ENCODE measurements around the gene MTOR. TPM values are rescaled to one million over a fixed set of nuclear protein-coding genes. Genes with fewer than 3 reads are reported as not detected.
"Not testable (repeated sequence)": the region's sequence is repeated elsewhere in the genome, so short reads cannot be mapped to it uniquely, and the experiment has no call there.

Gene MTOR
- total RNA-seq, 1 experiment from 2014 or later: 33.6 TPM

GRCh38 chr1:11187000-11187399, 75.4 kb downstream of the MTOR start:
- no peak for DNase-seq (ENCODE audit: low read depth)

DNA sequence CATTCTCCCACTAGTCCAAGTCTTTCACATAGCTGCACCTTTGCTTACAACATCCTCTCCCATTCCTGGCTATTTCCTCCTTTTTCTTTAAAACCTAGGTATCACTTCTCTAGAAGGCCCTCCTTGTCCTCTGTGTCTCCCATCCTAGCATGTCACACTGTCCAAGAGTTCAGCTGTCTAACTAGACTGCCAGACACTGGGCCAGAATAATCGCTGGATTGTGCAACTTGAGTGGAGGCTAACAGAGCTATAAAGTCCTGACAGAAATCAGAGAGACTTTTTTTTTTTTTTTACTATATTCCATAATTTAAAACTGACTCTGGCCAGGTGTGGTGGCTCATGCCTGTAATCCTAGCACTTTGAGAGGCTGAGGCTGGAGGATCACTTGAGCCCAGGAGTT, 77.4 kb downstream of the MTOR start:
- no peak for DNase-seq (ENCODE audit: low read depth)

DNA sequence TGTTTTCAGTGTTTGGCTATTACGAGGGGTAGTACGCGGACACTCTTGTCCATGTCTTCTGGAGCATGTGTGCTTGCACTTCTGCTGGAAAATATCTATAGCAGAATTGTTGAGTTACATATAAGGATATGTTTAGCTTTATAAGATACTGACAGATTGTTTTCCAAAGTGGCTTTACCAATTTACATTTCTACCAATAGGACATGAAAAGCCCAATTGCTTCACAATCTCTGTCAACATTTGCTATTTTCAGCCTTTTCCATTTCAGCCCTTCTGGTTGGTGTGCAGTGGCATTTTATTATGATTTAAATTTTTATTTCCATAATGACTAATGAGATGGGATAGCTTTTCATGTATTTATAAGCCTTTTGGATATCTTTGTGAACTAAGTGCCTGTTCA, 79.5 kb downstream of the MTOR start:
- DNase-seq (ENCODE audit: low read depth): no peak

GRCh38 chr1:11180342-11180744, 82.0 kb downstream of the MTOR start:
- peak; percentile 65 for DNase-seq (ENCODE audit: low read depth)

- not testable (repeated sequence) for DNase-seq (ENCODE audit: low read depth)
These were observed 82.6 kb downstream of the MTOR start for GRCh38 chr1:11179749-11180148.

- no peak for DNase-seq (ENCODE audit: low read depth)
These were observed 83.2 kb downstream of the MTOR start for GRCh38 chr1:11179125-11179524.

DNA sequence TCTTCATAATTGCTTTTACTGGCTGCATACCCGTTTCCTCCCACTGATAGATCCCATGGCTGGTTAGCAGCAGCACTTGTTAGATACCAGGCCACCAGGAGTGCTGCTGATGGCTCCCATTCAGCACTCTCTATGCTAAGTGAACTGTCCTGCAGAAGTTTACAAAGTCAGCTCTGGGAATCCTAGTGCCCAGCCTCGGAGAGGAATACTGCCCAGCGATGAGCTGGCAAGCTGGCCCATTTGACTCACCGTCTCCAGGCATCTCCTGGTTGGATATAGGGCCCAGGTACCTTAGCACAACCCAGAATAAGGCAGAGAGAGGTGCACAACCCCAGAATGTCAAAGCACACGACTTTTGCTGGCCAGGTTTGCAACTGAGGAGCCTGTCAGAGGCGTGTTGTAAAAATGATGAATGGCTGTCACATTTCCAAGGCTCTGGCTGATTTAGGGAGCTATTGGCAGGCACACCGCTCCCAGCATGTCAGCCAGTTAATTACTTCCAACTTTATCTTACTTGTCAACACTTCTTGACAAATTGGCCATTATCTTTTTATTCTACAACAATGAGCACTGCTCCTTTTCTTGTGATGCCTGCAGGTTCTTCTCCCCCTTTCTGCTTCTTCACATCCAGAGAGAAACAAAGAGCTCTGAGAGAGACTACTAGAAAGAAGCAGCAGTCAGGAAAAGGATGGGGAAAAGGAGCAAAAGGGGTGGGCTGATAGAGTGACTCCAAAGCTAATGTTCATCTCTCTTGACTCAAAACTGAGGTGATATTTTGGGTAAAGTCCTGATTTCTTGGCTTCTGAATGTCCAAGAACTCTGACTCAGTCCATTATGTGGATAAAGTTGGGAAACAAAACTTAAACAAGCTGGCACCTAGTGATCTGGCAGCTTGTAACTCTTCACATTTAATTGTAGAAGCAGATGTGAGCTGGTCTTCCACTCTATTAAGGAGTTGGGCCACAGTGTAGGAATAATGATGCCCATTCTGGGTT, 84.0 kb downstream of the MTOR start:
- no peak for DNase-seq (ENCODE audit: low read depth)

DNA sequence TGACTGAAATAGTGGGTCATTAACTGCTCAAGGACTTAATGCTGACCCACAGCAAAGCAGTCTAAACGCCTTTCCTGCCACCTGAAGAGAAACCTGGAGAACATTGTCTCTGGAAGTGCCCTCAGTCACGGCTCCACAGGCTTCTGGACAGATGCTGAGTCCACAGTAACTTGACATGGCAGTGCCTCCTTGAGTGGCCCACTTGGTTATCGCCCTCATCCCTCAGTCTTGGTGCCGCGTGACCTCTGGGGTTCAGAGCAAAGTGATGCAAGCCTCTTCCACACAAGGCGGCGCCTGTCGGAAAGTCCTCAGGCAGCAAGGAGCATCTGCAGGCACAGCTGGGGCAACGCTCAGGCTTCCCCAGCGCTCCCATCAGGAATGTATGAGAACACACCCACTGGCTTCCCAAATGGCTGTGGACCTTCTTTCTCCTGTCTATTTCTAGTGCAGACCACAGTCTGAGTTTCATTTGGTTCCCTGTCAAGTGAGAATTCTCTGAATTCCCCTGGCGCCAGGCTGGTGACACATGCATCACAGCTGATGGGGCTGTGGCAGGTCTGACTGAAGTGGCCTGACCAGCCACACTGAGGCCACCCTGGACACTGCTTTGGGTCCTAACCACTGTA, 86.2 kb downstream of the MTOR start:
- DNase-seq (ENCODE audit: low read depth): no peak

DNA sequence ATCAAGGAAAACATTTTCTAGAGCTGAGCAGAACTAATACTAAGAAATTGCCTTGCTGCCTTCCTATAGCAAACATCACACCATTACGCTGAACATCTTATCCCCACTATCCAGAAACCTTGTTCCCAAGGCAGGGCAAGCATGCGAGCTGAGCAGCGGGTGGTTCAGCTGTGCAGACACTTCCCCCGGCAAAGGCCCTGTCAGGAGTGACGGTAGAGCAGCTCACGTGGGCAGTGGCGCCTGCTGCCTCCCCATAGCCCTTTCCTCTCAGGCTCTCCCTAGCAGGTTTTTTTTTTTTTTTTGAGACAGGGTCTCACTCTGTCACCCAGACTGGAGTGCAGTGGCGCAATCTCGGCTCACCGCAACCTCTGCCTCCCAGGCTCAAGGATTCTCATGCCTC, 86.9 kb downstream of the MTOR start:
- DNase-seq (ENCODE audit: low read depth): no peak

DNA sequence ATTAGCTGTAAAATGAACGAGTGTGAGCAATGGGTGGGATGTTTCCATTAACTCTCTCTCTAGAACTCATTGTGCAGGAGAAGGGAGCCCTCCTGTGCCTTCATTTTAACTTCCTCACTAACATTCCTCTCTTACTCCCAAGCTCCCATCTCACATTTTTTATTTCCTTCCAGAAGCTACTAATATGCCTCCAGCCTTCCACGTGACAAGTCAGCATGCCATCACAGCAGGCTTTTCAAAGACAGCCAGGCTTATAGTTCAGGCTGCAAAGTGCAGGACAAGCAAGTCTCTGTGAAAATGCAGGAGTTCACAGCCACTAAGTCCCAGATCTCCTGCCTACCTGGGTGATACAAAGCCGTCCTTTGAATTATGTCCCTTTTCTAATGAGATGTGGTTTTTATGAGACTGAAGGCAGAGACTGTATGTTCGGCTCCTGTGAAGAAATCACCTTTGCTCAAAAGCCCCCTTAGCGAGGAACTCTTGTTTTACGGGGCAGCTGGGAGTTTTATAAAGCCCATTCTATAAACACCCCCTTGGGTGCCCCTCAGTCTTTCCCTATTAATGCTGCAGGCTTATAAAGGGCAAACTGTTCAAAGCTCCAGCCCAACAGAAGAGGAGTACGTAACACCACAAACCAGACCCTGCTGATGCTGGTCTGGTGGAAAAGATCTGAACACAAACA, 87.9 kb downstream of the MTOR start:
- DNase-seq (ENCODE audit: low read depth): no peak

DNA sequence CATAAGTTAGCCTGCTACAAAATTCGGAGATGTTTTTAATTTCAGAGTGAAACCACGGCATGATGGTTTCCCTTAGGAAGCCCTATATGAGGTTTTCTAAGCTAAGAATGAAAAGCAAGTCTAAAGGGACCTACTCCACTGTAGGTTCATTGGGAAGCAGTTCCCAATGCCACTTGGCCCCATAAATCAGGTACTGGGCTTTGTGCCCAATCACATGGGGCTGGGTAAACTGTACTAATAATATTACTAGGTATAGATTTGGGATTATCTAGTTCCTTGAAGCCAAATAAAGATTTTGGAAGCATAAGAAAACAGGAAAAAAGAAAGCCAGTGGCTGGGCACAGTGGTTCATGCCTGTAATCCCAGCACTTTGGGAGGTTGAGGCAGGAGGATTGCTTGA, 92.2 kb downstream of the MTOR start:
- DNase-seq (ENCODE audit: low read depth): no peak

DNA sequence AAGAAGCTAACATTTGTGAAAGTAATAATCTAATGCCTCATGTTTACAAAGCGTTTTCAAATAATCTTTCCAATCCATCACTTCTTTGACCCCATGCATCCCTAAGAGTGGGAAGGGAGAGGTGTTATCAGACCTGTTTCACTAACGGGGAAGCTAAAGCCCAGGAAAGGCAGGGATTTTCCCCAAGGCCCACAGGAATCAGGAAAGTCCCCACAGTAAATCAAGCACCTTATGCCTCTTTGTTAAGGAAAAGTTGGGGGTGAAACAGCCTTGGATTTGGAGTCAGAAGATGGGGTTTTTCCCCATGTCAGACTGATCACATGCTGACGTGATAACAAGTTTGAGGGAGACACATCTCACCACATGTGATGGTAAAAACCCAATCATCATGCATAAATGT, 93.1 kb downstream of the MTOR start:
- DNase-seq (ENCODE audit: low read depth): no peak

- DNase-seq (ENCODE audit: low read depth): no peak
These were observed 93.6 kb downstream of the MTOR start for GRCh38 chr1:11168731-11169130.

GRCh38 chr1:11166744-11167143, 95.6 kb downstream of the MTOR start:
- not testable (repeated sequence) for DNase-seq (ENCODE audit: low read depth)

DNA sequence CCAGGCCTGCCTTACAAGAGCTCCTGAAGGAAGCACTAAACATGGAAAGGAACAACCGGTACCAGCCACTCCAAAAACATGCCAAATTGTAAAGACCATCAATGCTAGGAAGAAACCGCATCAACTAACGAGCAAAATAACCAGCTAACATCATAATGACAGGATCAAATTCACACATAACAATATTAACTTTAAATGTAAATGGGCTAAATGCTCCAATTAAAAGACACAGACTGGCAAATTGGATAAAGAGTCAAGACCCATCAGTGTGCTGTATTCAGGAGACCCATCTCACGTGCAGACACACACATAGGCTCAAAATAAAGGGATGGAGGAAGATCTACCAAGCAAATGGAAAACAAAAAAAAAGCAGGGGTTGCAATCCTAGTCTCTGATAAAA, 99.6 kb downstream of the MTOR start:
- not testable (repeated sequence) for DNase-seq (ENCODE audit: low read depth)

DNA sequence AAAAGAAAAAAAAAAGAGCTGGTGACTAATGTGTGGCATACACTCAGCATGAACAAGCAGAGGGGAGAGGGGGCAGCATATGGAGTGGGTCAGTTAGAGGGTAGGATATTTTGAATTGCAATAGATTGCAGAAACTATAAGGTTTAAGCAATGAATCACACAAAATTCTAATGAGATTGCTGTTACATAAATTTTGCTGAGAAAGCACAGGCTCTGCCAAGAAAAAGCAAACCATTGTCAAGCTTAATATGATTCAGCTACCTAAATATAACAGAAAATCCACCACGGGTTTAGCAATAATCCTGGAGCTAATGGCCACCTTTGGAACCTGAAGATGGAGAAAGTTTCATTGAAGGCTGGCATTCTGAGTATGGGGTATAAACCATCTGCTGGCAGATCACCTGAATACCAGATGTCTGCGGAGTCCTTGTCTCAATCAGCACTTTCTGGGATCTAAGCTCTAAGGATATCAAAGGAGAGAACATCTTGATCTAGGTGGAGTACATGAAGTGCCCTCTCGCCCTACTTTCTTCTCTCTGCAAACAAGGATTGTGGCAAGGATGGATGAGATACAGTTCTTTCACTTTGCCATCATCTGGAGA, 103.5 kb downstream of the MTOR start:
- DNase-seq (ENCODE audit: low read depth): peak; percentile 94

GRCh38 chr1:11158291-11158690, 104.1 kb downstream of the MTOR start:
- DNase-seq (ENCODE audit: low read depth): no peak

DNA sequence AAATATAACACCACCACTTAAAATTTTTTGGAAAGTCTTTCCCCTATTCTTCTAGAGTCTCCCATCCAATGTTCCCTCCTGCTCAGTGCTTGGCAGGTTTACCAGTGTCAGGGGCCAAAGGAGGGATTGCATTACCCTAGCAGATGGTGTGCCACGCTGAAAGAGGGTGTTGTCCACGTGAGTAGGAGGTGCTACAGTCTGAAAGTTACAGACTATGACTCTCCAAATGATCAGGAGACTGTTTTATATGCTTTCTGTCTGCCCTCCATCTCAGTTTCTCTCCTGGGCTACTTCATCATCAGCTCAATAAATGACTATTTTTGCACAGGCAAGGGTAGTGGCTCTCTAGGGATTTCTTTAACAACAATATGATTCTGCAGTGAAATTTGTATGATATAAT, 104.5 kb downstream of the MTOR start:
- peak; percentile 42 for DNase-seq (ENCODE audit: low read depth)

DNA sequence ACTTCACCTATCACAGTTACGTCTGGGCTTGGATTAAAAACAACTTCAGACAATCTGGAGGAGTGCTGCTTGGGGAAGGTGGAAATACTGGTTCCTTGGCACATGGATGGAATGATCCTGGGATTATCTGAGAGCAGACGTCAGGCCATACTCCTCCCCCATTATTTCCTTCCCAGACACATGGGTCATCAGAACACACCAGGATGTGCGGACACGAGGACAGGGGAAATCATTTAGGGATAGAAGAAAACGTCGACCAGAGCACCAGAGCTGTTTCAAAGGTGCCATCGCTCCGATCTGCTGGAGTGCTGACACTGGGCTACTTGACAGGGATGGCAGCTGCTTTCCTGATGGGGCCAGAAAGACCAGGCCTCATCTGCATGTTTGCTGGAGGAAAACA, 105.0 kb downstream of the MTOR start:
- DNase-seq (ENCODE audit: low read depth): no peak

DNA sequence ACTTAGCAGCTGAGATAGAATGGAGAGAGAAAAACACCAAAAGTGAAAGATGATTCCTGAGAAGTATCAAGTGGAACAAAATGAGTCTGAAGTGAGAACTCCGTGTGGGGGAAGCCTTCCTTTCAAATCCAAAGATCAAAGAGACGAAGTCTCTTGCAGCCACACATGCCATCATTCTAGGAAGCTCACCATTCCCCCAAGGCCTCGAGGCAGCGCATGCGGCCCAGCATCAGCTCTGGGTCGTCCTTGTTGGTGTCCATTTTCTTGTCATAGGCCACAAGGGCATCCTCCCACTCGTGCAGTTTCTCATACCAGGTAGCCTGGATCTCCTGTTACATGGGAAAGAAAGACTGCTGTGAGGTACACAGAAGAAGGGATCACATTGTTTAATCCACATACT, 105.4 kb downstream of the MTOR start:
- no peak for DNase-seq (ENCODE audit: low read depth)

DNA sequence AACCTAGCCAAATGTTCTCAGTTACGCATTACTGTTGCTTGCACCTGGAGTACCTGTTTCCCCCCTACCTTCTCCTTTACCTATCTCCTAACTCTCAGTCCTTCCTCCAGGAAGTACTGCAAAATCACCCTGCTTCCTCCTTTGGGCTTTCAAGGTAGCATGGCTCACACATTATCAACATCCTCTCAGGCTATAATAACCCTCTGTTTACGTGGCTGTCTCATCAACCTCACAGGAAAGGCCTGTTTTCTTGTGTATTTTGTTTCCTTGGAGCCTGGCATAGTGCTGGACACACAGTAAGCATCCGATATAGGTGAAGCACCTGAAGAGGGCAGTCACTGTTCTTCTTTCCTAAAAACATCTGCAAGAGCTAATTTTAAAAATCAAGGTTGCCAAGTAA, 105.9 kb downstream of the MTOR start:
- DNase-seq (ENCODE audit: low read depth): peak; percentile 29

DNA sequence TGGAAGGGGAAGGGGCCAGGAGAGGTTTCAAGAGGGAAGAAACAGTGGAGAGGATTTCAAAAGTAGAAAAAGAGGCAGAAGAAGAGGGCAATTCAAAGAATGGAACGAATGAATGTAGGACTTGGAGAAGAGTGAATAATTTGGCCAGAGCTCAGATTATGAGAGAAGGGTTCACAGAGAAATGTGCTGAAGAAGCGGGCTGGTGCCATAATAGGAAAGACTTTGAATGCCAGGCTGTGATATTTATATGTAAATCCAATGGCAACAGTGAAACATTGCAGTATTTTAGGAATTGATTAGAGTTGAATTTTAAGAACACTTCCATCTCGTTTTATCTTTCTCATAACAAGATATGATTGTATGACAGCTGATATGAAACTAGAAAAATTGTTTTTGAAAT, 109.2 kb downstream of the MTOR start:
- DNase-seq (ENCODE audit: low read depth): no peak

Data from HT1080 (cell line).